HG02970 (cell line): ENCODE data around the gene KRTAP10-12.

Experiments used
- ATAC-seq: cut with Tn5 transposase; IDR thresholded peaks from one replicate; pipeline ENCODE4 v1.9.1; 2021; ENCODE audit warnings: mild to moderate bottlenecking, moderate library complexity, moderate number of reproducible peaks; ENCODE audit not compliant: unreplicated experiment, low FRiP score

Gene KRTAP10-12

DNA sequence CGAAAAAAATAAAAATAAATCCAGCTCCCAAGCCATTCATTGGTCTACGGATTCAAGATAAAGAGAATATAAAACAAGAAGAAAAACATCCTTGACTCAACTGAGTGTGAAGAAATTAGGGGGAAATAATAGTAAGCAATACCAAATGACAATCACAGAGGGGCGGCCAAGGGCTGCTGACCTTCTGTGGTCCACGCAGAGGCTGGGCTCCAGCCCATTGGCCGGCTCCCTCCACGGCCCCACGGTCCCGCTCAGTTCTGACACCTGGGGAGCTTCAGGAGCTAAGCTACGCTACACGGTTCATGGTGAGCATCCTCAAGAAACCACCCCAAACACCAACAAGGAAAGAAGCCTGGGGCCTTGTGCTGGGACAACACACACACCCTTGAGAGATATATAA lies 400 bp upstream of the KRTAP10-12 start:
- no peak for ATAC-seq

DNA sequence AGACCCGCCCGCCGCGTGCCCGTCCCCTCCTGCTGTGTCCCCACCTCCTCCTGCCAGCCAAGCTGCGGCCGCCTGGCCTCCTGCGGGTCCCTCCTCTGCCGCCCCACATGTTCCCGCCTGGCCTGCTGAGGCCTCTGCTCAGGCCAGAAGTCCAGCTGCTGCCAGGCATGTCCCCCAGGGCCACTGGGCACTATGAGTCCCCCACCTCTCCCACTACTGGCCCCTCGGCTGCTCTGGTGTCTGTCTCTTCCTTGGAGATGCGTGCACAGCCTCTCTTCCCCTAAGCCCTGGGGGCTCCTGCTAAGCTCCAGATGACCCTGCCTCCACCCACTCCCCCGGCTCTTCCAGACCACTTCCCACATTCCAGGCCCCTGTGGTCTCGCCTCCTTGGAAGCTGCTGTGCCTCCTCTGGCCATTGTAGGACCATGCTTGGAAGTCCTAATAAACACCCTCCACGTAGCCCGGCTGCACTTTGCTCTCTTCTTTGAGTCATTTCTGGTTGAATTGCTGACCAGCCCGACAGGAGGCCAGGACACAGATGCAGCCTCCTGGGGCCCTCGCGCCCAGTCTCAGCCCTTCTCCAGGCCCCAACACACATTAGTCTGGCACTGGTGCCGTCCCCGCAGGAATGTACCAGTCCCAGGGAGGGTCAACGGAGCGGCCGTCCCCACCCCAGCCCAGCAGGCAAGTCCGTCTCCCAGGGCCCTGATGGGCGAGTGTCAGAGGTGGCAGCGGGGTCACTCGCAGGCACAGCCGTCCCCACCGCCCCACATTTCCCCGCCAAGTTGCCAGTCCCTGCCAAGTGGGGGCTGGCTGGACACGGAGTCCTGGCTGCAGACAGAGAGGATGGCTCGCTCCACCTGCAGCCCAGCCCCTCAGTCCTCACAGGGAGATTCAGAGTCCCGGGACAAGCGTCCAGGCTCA lies 1.1 kb downstream of the KRTAP10-12 start:
- no peak for ATAC-seq

GRCh38 chr21:44699502-44700001 lies 2.6 kb downstream of the KRTAP10-12 start:
- no peak for ATAC-seq

DNA sequence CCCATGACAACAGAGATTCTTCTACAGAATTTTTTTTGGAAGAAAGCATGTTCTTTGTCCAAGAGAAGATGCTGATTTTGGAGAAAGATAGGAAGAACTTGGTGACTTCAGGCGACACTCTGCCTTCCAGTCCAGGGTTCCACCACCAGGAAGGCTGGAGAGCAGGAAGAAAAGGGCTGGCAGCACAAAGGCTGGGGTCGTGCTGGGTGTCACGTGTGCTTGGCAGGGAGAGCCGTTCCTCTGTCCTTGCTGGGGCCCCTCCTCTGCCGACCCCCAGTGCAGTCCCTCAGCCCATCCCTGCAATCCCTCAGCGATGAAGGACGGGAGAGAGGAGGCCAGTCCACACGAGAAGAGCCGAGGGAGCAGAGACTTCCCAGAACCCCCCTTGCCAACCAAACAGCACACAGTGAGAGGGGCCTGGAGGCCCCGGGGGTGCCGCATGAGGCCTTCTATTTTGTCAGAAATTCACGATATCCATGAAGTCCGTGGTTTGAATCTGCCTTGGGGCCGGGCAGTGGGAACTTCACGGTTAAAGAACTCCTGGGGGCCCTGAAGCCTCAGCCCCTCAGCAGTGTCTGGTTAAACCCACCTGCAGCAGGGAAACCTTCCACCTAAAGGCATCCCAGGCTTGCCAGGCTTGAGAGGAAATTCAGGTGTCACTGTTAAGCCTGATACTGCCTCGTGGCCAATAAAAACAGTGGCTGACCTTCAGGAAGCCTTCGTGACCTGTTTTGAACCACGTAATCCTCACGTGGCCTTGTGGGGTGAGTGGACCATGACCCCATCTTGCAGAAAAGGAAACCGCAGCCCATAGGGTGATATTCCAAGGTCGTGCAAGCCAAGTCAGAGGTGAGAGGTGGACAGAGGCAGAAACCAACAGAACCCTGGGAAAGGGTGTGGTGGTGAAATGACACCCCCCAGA lies 3.4 kb downstream of the KRTAP10-12 start:
- ATAC-seq, result no peak

DNA sequence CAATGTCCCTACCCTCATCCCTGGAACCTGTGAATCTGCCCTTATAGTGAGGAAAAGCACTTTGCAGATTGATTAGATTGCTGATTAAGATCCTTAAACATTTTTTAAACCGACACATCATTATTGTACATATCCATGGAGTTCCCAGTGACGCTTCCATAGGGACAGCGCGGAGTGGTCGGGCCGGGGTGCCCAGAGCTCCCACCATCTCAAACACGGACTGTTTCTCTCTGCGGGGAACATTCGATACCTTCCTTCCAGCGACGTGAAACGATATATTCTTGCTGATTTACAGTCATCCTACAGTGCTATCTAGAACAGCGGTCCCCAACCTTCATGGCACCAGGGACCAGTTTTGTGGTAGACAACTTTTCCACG lies 4.0 kb downstream of the KRTAP10-12 start:
- ATAC-seq, result no peak

- no peak for ATAC-seq
These were observed 4.6 kb downstream of the KRTAP10-12 start for GRCh38 chr21:44701541-44701940.

DNA sequence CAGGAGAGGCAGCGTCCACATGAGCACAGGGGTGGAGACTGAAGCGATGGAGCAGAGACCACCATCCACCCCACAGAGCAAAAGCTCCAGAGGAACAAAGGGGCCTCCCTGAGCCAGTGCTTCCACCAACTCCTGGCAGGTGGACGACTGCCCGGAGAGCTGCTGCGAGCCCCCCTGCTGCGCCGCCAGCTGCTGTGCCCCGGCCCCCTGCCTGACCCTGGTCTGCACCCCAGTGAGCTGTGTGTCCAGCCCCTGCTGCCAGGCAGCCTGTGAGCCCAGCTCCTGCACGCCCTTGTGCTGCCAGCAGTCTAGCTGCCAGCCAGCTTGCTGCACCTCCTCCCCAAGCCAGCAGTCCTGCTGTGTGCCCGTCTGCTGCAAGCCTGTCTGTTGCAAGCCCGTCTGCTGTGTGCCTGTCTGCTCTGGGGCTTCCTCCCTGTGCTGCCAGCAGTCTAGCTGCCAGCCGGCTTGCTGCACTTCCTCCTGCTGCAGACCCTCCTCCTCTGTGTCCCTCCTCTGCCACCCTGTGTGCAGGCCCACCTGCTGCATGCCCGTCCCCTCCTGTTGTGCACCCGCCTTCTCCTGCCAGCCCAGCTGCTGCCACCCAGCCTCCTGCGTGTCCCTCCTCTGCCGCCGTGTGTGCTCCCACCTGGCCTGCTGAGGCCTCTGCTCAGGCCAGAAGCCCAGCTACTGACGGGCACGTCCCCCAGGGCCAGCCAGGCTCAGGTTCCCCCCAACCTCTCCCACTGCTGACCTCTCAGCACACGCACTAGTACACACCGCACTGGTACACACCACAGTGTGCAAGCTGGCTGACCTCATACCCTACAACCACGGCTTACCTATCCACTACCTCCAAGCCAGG lies 5.4 kb downstream of the KRTAP10-12 start:
- no peak for ATAC-seq

- ATAC-seq, result no peak
These were observed 6.2 kb downstream of the KRTAP10-12 start for GRCh38 chr21:44702973-44703730.

- no peak for ATAC-seq
These were observed 7.0 kb downstream of the KRTAP10-12 start for GRCh38 chr21:44703731-44704635.

DNA sequence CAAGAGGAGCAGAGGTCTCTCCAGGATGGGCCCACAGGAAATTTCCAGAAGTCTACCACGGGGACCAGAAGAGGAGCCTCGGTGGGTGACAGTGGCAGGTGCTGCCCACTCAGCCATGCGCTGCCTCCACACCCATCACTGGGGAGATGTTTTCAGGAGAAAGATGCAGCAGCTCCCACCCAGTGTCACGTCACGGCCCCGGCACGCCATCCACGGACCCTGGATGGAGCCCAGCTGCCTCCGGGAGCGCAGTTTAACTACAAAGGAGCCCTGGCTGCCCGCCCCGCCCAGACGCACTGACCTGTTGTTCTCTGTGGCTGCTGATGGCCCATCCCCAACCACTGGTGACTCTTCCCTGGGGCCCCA lies 7.6 kb downstream of the KRTAP10-12 start:
- ATAC-seq, result no peak

- no peak for ATAC-seq
These were observed 9.2 kb downstream of the KRTAP10-12 start for GRCh38 chr21:44706026-44706705.

- no peak for ATAC-seq
These were observed 10.0 kb downstream of the KRTAP10-12 start for GRCh38 chr21:44706706-44707581.

DNA sequence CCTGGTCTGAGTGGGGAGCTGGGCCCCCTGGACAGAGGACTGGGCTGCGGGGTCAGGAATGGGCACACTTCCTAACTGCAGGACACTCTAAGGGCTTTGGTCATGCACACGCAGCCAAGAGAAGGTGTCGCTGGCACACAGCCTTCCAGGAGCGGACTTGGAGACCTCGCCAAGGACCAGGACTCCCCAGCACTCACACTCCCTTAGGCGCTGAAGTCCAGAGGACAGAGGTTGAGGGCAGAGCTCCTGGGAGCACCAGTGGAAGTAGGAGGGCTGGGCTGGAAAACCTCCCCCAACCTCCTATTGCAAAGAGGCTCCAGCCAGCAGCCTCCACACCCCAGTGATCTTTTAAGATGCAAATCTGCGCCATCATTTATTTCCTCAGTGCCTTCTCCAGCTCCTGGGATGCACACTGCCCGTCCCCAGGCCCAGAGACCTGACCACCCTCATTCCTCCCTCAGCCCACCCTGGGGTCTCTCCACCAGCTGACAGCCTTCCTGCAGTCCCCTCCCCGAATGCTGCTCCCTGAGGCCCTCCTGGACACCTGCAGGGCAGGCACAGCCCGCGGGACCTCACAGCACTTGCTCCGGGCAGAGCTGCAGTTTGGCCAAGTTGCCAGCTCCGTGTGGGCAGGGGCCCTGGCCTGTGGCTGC lies 11.4 kb downstream of the KRTAP10-12 start:
- ATAC-seq, result no peak

DNA sequence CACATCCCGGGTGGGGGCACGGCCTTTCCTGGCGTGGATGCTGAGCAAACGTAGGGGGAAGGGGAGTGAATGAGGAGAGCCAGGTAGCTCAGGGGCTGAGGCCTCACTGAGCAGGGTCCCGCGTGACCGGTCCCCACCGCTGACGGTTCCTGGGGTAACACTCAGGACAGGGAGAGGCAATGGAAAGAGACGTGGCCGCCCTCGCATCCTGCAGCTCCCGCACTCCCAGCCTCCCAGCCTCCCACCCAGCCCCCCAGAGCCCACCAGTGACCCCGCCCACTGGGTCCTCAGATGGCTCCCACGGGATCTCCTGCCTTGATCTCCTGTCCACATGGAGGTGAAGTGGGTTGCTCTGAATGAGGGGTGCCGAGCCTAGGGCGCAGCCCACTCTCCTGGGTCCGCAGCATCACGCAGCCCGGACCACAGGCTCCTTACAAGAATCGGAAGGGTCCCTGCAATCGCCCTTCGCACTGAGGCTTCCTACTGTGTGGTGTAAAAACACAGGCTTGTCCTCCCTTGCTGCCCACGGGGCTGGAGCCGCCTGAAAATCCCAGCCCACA lies 12.0 kb downstream of the KRTAP10-12 start:
- ATAC-seq, result no peak

- ATAC-seq, result no peak
These were observed 12.7 kb downstream of the KRTAP10-12 start for GRCh38 chr21:44709426-44710293.
